HFF-Myc (cell line): ENCODE measurements around the gene TECTB.

ENCODE experiments used
- DNase-seq: peaks from one replicate; pipeline ENCODE4 v3.0.0-alpha.2; 2011; ENCODE audit warnings: low read depth; ENCODE audit errors: extremely low read depth
- H3K4me3 ChIP-seq: replicated peaks from 2 replicates; pipeline ENCODE4 v1.5.1; 2011; ENCODE audit warnings: low read depth, mild to moderate bottlenecking, control low read depth, low read length
- CTCF ChIP-seq: IDR thresholded peaks from 2 replicates; pipeline ENCODE4 v1.5.1; 2012; ENCODE audit warnings: mild to moderate bottlenecking, low read depth, low read length, control low read depth; ENCODE audit errors: missing control alignments

The TECTB gene

GRCh38 chr10:112332509-112333228 is 49.5 kb downstream of the TECTB start:
- H3K4me3 ChIP-seq, result no peak overlapping the region
- no peak for TF ChIP-seq CTCF

GRCh38 chr10:112333452-112333851 is 50.3 kb downstream of the TECTB start:
- DNase-seq, result no peak
- TF ChIP-seq CTCF, result no peak
- H3K4me3 ChIP-seq, result no peak overlapping the region

More at GRCh38 chr10:112332509-112333228, 49.5 kb downstream of the TECTB start:
- no peak for DNase-seq

GRCh38 chr10:112335111-112335867 is 52.1 kb downstream of the TECTB start:
- DNase-seq, result no peak
- no peak for TF ChIP-seq CTCF

GRCh38 chr10:112335868-112336265 is 52.7 kb downstream of the TECTB start:
- TF ChIP-seq CTCF, result no peak
- no peak for DNase-seq
- no peak overlapping the region for H3K4me3 ChIP-seq

More at GRCh38 chr10:112335111-112335867, 52.1 kb downstream of the TECTB start:
- H3K4me3 ChIP-seq, result no peak overlapping the region

- no peak for TF ChIP-seq CTCF
- H3K4me3 ChIP-seq, result no peak overlapping the region
- no peak for DNase-seq
These were observed 53.5 kb downstream of the TECTB start for GRCh38 chr10:112336556-112337201.

- TF ChIP-seq CTCF, result no peak
- no peak overlapping the region for H3K4me3 ChIP-seq
- DNase-seq, result no peak
These were observed 55.8 kb downstream of the TECTB start for GRCh38 chr10:112338957-112339356.
